WTC11 (cell line): ENCODE measurements around the gene CDR2. TPM values are rescaled to one million over a fixed set of nuclear protein-coding genes. Genes with fewer than 3 reads are reported as not detected.

Experiments used
- ATAC-seq: fragments of 200-7000 bp; cut with Tn5 transposase; 2 replicates; pipeline ENCODE4 v1.10.0; 2021; ENCODE audit warnings: mild to moderate bottlenecking, moderate library complexity
- CTCF ChIA-PET: fragments of 300-600 bp; sonication (Branson Sonifier 250); formaldehyde crosslinking; loops from one replicate; lab custom pipeline; 2021; ENCODE audit warnings: antibody characterized with exemption; lab: Charles Lee
- POLR2A ChIA-PET: fragments of 350-600 bp; sonication (Branson Sonifier 250); formaldehyde crosslinking; loops from one replicate; lab custom pipeline; 2021; ENCODE audit warnings: antibody characterized with exemption; lab: Charles Lee
- DNase-seq: peaks from one replicate; pipeline ENCODE4 v3.0.0; 2021; ENCODE audit warnings: low spot score
- H3K27ac Mint-ChIP-seq: 2 replicates; pipeline ENCODE4 v1.8.0; 2021; ENCODE audit warnings: mixed read lengths
- H3K27me3 Mint-ChIP-seq: 2 replicates; pipeline ENCODE4 v1.8.0; 2021; ENCODE audit warnings: low read depth, mild to moderate bottlenecking, moderate library complexity, mixed read lengths
- H3K36me3 Mint-ChIP-seq: 2 replicates; pipeline ENCODE4 v1.8.0; 2021; ENCODE audit warnings: mixed read lengths
- H3K4me1 Mint-ChIP-seq: 2 replicates; pipeline ENCODE4 v1.8.0; 2022; ENCODE audit warnings: mixed read lengths
- H3K4me3 Mint-ChIP-seq: 2 replicates; pipeline ENCODE4 v1.8.0; 2021; ENCODE audit warnings: mild to moderate bottlenecking, moderate library complexity, mixed read lengths
- H3K9me3 Mint-ChIP-seq: 2 replicates; pipeline ENCODE4 v1.8.0; 2021; ENCODE audit warnings: mixed read lengths
- MYBL2 ChIP-seq: sonication (generic); formaldehyde crosslinking; IDR thresholded peaks from 2 replicates; pipeline ENCODE4 v1.8.1; 2023; ENCODE audit warnings: mild to moderate bottlenecking, moderate library complexity, missing genetic modification reagents
- NFYB ChIP-seq: sonication (generic); formaldehyde crosslinking; conservative IDR thresholded peaks from 2 replicates; pipeline ENCODE4 v1.8.0; 2022; ENCODE audit warnings: low read depth, missing genetic modification reagents
- STAT6 ChIP-seq: sonication (generic); formaldehyde crosslinking; conservative IDR thresholded peaks from 2 replicates; pipeline ENCODE4 v1.8.1; 2023; ENCODE audit warnings: mild to moderate bottlenecking, low read depth, missing genetic modification reagents, moderate library complexity
- TEAD4 ChIP-seq: sonication (generic); formaldehyde crosslinking; IDR thresholded peaks from 2 replicates; pipeline ENCODE4 v1.8.0; 2022; ENCODE audit warnings: mild to moderate bottlenecking, missing genetic modification reagents
- TP53 ChIP-seq: sonication (generic); formaldehyde crosslinking; IDR thresholded peaks from 2 replicates; pipeline ENCODE4 v1.8.1; 2023; ENCODE audit warnings: mild to moderate bottlenecking, missing genetic modification reagents
- ZBTB21 ChIP-seq: sonication (generic); formaldehyde crosslinking; IDR thresholded peaks from 2 replicates; pipeline ENCODE4 v1.8.1; 2023; ENCODE audit warnings: mild to moderate bottlenecking, missing genetic modification reagents, borderline replicate concordance
- ZBTB43 ChIP-seq: sonication (generic); formaldehyde crosslinking; IDR thresholded peaks from 2 replicates; pipeline ENCODE4 v1.8.1; 2023; ENCODE audit warnings: mild to moderate bottlenecking, missing genetic modification reagents
- ZNF138 ChIP-seq: sonication (generic); formaldehyde crosslinking; conservative IDR thresholded peaks from 2 replicates; pipeline ENCODE4 v1.8.1; 2022; ENCODE audit warnings: mild to moderate bottlenecking, moderate library complexity, missing genetic modification reagents
- ZNF263 ChIP-seq: sonication (generic); formaldehyde crosslinking; IDR thresholded peaks from 2 replicates; pipeline ENCODE4 v1.8.1; 2022; ENCODE audit warnings: low read depth, mild to moderate bottlenecking, moderate library complexity, missing genetic modification reagents
- ZSCAN18 ChIP-seq: fragments of 250-450 bp; sonication (Bioruptor Pico); IDR thresholded peaks from 2 replicates; pipeline ENCODE4 v2.1.2; 2022; ENCODE audit warnings: mild to moderate bottlenecking, moderate library complexity
- total RNA-seq: library from RNA; stranded (reverse); gene quantifications from 3 replicates; pipeline ENCODE4 v1.2.3, GENCODE V29; 2021
- TF ChIP-seq, protein P1 (sequence below): sonication (generic); formaldehyde crosslinking; IDR thresholded peaks from 2 replicates; pipeline ENCODE4 v1.8.0; 2022; ENCODE audit warnings: mild to moderate bottlenecking, missing genetic modification reagents
- TF ChIP-seq, protein P2 (sequence below): sonication (generic); formaldehyde crosslinking; IDR thresholded peaks from 2 replicates; pipeline ENCODE4 v1.8.1; 2022; ENCODE audit warnings: low read depth, missing genetic modification reagents, borderline replicate concordance
- TF ChIP-seq, protein P3 (sequence below): sonication (generic); formaldehyde crosslinking; IDR thresholded peaks from 2 replicates; pipeline ENCODE4 v1.8.0; 2023; ENCODE audit warnings: missing genetic modification reagents, mild to moderate bottlenecking, borderline replicate concordance

The CDR2 gene
- total RNA-seq, 1 experiment from 2014 or later, result 40.9 TPM

- Mint-ChIP-seq H3K27ac (peak overlapping the region; percentile 86), H3K9me3 (peaks cover 10% of the 10 kb centered on the region; the same call in 1 of the 2 replicates), H3K4me3 (no peak overlapping the region), H3K36me3 (peaks cover 37% of the 10 kb centered on the region), H3K27me3 (no peaks in the 10 kb centered on the region), H3K4me1 (peaks cover 34% of the 10 kb centered on the region)
- TF ChIP-seq TEAD4 (CRISPR knock-in tag), result no peak
- no peak for TF ChIP-seq ZBTB43
- TF ChIP-seq ZSCAN18 (CRISPR knock-in tag), result no peak
- ATAC-seq (no peak), DNase-seq (no peak)
- POLR2A ChIA-PET, result interaction anchor here (0.5 kb wide), 1 partner anchor 493 kb away, joined by 3 read pairs; no protein-coding TSS in a partner anchor
- CTCF ChIA-PET, result interaction anchor here (0.7 kb wide), 1 partner anchor 33 kb away, joined by 3 read pairs; no protein-coding TSS in a partner anchor
These were observed 20.4 kb downstream of the CDR2 start for GRCh38 chr16:22353933-22354541.

DNA sequence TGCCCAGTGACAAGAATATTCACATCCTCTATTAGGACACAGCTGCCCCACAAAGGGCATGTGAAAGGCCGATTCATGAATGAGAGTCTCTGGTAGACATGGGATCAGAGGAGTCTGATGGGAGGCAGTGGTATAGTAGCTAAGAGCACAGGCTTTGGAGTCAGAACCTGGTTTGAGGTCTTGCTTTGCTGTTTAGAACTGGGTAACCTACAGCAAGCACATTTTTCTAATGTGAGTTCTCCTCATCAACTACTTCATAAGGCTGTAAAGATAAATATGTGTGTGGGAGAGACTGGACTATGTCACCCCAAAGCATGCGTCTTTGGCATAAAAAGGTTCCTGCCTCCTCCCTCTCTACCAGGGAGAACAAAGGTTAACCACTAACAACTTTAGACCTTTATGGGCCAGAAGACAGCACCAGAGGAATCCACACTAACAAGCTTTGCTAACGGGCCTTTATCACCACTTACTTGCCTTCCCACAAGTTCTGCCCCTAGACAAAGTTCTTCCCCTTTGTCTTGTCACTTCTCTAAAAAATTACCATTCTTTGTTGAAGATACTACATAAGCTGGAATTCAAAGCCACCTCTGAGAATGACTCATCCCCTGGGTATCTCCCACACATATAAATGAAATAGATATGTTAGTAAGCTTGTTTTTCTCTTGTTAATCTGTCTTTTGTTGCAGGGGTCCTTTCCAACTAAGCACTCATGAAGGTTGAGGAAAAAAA lies 21.1 kb downstream of the CDR2 start:
- H3K36me3 Mint-ChIP-seq, result peaks cover 44% of the 10 kb centered on the region
- H3K9me3 Mint-ChIP-seq, result peaks cover 10% of the 10 kb centered on the region; the same call in 1 of the 2 replicates
- TF ChIP-seq STAT6 (CRISPR knock-in tag) (no peak), MYBL2 (no peak)
- TF ChIP-seq, all 79 proteins: peak for 0
- ATAC-seq (peak; percentile 57), DNase-seq (no peak)
- peaks cover 29% of the 10 kb centered on the region for H3K4me1 Mint-ChIP-seq
- CTCF ChIA-PET, result interaction anchor here (0.7 to 1.5 kb wide), 5 partner anchors 32 to 1164 kb away, joined by 3 to 5 read pairs (median 3); no protein-coding TSS in a partner anchor
- H3K27ac Mint-ChIP-seq, result peak overlapping the region; percentile 22
- no peaks in the 10 kb centered on the region for H3K27me3 Mint-ChIP-seq
- no peak overlapping the region for H3K4me3 Mint-ChIP-seq
- POLR2A ChIA-PET, result interaction anchor here (0.5 kb wide), 1 partner anchor 492 kb away, joined by 3 read pairs; no protein-coding TSS in a partner anchor

DNA sequence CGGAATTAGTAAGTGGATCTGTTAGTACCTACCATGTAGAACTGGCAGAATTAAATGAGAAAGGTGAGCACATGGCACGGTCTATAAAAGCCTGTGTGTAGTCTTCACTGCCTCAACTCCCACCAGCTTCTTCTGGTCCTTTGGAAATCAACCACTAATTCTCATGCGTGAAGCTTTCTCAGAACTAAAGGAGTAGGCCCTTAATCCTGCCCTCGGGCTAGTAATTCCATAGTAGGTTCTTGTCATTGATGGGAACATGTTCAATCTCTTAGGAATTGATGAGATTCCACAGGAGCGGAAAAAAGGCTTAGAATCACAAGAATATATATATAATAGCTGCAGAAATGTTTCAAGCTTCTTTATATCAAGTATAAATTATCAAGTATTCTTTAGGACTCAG lies 21.7 kb downstream of the CDR2 start:
- DNase-seq (no peak), ATAC-seq (no peak)
- Mint-ChIP-seq H3K9me3 (peaks cover 10% of the 10 kb centered on the region; the same call in 1 of the 2 replicates), H3K27ac (no peak overlapping the region), H3K4me1 (peaks cover 24% of the 10 kb centered on the region), H3K4me3 (no peak overlapping the region), H3K36me3 (peaks cover 49% of the 10 kb centered on the region), H3K27me3 (no peaks in the 10 kb centered on the region)
- ChIA-PET POLR2A (no interaction called here), CTCF (interaction anchor here (0.8 to 1.5 kb wide), 4 partner anchors 32 to 1164 kb away, joined by 3 to 5 read pairs (median 4); no protein-coding TSS in a partner anchor)
- TF ChIP-seq, protein P1, sequence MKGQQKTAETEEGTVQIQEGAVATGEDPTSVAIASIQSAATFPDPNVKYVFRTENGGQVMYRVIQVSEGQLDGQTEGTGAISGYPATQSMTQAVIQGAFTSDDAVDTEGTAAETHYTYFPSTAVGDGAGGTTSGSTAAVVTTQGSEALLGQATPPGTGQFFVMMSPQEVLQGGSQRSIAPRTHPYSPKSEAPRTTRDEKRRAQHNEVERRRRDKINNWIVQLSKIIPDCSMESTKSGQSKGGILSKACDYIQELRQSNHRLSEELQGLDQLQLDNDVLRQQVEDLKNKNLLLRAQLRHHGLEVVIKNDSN (CRISPR knock-in tag), result no peak
- TF ChIP-seq TP53 (no peak), ZSCAN18 (CRISPR knock-in tag) (no peak), ZNF263 (no peak), NFYB (CRISPR knock-in tag) (no peak), ZBTB21 (no peak), ZNF138 (CRISPR knock-in tag) (no peak)
- TF ChIP-seq, protein P2, sequence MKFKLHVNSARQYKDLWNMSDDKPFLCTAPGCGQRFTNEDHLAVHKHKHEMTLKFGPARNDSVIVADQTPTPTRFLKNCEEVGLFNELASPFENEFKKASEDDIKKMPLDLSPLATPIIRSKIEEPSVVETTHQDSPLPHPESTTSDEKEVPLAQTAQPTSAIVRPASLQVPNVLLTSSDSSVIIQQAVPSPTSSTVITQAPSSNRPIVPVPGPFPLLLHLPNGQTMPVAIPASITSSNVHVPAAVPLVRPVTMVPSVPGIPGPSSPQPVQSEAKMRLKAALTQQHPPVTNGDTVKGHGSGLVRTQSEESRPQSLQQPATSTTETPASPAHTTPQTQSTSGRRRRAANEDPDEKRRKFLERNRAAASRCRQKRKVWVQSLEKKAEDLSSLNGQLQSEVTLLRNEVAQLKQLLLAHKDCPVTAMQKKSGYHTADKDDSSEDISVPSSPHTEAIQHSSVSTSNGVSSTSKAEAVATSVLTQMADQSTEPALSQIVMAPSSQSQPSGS, result no peak
- TF ChIP-seq, protein P3, sequence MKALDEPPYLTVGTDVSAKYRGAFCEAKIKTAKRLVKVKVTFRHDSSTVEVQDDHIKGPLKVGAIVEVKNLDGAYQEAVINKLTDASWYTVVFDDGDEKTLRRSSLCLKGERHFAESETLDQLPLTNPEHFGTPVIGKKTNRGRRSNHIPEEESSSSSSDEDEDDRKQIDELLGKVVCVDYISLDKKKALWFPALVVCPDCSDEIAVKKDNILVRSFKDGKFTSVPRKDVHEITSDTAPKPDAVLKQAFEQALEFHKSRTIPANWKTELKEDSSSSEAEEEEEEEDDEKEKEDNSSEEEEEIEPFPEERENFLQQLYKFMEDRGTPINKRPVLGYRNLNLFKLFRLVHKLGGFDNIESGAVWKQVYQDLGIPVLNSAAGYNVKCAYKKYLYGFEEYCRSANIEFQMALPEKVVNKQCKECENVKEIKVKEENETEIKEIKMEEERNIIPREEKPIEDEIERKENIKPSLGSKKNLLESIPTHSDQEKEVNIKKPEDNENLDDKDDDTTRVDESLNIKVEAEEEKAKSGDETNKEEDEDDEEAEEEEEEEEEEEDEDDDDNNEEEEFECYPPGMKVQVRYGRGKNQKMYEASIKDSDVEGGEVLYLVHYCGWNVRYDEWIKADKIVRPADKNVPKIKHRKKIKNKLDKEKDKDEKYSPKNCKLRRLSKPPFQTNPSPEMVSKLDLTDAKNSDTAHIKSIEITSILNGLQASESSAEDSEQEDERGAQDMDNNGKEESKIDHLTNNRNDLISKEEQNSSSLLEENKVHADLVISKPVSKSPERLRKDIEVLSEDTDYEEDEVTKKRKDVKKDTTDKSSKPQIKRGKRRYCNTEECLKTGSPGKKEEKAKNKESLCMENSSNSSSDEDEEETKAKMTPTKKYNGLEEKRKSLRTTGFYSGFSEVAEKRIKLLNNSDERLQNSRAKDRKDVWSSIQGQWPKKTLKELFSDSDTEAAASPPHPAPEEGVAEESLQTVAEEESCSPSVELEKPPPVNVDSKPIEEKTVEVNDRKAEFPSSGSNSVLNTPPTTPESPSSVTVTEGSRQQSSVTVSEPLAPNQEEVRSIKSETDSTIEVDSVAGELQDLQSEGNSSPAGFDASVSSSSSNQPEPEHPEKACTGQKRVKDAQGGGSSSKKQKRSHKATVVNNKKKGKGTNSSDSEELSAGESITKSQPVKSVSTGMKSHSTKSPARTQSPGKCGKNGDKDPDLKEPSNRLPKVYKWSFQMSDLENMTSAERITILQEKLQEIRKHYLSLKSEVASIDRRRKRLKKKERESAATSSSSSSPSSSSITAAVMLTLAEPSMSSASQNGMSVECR (CRISPR knock-in tag), result no peak
